Adrenal gland (tissue), 5 donors: ENCODE data around the gene KNG1.

Experiments
- CTCF ChIP-seq, 6 experiments: fragments of 450-650 bp in 4 of 6; fragments of 200-600 bp in 2 of 6; sonication (generic) in 1 of 6; IDR thresholded peaks; 1 replicate in 5 of 6; 2 replicates in 1 of 6; pipeline versions ENCODE4 v1.5.1 to v1.8.0; 2016 to 2021; ENCODE audit warnings: antibody characterized with exemption in 6 of 6, mild to moderate bottlenecking in 2 of 6, moderate library complexity in 1 of 6
- POLR2A ChIP-seq, 2 donors: fragments of 450-650 bp; IDR thresholded peaks; one replicate each; pipeline ENCODE4 v1.6.1; 2017; ENCODE audit warnings: antibody characterized with exemption in 2 of 2, mild to moderate bottlenecking in 2 of 2, moderate library complexity in 1 of 2
- donor health status: DM: no; HTN: no; CAD: no.

- no peak for TF ChIP-seq POLR2A (IDR thresholded peaks at IDR 0.05)
- no peak for TF ChIP-seq CTCF (IDR thresholded peaks at IDR 0.05)
Measured at GRCh38 chr3:186757686-186758220, 40.6 kb downstream of the KNG1 start.
